ENCODE data around the gene ARHGAP25.

- TF ChIP-seq GATA2 (IDR thresholded peaks at IDR 0.05; ENCODE audit: low read depth, low read length) (no peak), GATA3 (IDR thresholded peaks at IDR 0.05; ENCODE audit: low read depth, low read length) (no peak)
These were observed 8.5 kb upstream of the ARHGAP25 start for GRCh38 chr2:68726100-68726499.

All from SH-SY5Y (cell line).